ENCODE results near the gene CCDC78. TPM values are rescaled to one million over a fixed set of nuclear protein-coding genes. Genes with fewer than 3 reads are reported as not detected.

Gene CCDC78
- total and polyA plus RNA-seq, 2 of the 4 experiments (the other 2 are of a cell fraction) = 0.54 to 4.6 TPM

DNA sequence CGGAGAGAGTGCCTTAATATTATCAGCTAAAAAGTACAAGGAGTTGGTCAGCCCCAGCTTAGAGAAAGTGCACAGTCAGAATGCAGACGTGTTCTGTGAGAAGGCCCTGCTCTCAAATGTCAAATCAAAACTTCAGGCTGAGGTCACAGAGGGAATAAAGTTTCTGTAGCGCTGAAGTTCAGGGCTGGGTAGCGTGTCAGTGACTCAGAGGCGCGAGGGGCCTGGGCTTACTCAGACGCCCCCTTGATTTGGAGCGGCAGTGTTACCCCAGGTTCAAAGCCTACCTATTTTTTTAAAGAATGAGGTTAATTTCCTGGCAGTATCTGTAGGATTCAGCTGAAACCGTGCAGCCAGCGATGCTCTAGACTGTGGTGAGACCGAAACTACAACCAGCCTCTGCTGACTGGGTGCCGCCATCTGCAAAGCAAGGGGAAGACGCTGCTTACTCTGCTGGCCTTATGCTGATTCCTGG, 9.8 kb upstream of the CCDC78 start:
- TF ChIP-seq MXI1 (IDR thresholded peaks at IDR 0.05; ENCODE audit: borderline replicate concordance, low read depth, low read length) (no peak), BHLHE40 (IDR thresholded peaks at IDR 0.05; ENCODE audit: low read depth, low read length) (no peak), CEBPB (IDR thresholded peaks at IDR 0.05; ENCODE audit: low read depth, low read length) (no peak), CHD1 (IDR thresholded peaks at IDR 0.05; ENCODE audit: low read depth, low read length) (no peak), SMC3 (IDR thresholded peaks at IDR 0.05; ENCODE audit: low read depth, low read length) (no peak), POLR2A (IDR thresholded peaks at IDR 0.05; ENCODE audit: low read depth, low read length) (no peak), ELK1 (IDR thresholded peaks at IDR 0.05; ENCODE audit: borderline replicate concordance, low read depth, low read length) (no peak), USF2 (IDR thresholded peaks at IDR 0.05; ENCODE audit: low read depth, low read length) (no peak), CTCF (conservative IDR thresholded peaks at IDR 0.05; ENCODE audit: low read depth, low read length) (no peak)
- Histone ChIP-seq H3K9me3 (ENCODE audit: control insufficient read depth, insufficient read depth, low read length) (no peaks in the 10 kb centered on the region), H3K4me2 (ENCODE audit: low read depth, low read length) (no peak overlapping the region), H4K5ac (ENCODE audit: low read depth, low read length) (no peak overlapping the region), H4K8ac (ENCODE audit: low read depth in 2 of 2, low read length in 2 of 2) (no peak overlapping the region), H2AFZ (replicated peaks; ENCODE audit: low read length, poor library complexity) (no peak overlapping the region), H2AK9ac (replicated peaks; ENCODE audit: low read depth, low read length, poor library complexity) (no peak overlapping the region), H3K4me1 (ENCODE audit: control insufficient read depth, insufficient read depth, low read length) (peaks cover 5% of the 10 kb centered on the region; the same call in 1 of the 2 replicates), H3K9ac (ENCODE audit: low read depth, low read length) (no peak overlapping the region), H3K23ac (ENCODE audit: low read depth, low read length) (no peak overlapping the region), H2BK15ac (ENCODE audit: low read depth, low read length) (no peak overlapping the region), H3K36me3 (ENCODE audit: control insufficient read depth, insufficient read depth, low read length) (peaks cover 49% of the 10 kb centered on the region), H4K91ac (ENCODE audit: insufficient read depth, low read depth, low read length) (no peak overlapping the region), H3K18ac (ENCODE audit: low read depth, low read length) (no peak overlapping the region), H3K27ac (ENCODE audit: insufficient read depth, low read length) (no peak overlapping the region), H3K4ac (ENCODE audit: low read depth, low read length) (no peak overlapping the region), H3K79me1 (ENCODE audit: low read depth in 1 of 2, low read length in 2 of 2) (peaks cover 7 to 19% of the 10 kb centered on the region in 2 experiments), H2BK5ac (ENCODE audit: low read depth, low read length, poor library complexity, severe bottlenecking) (no peak overlapping the region), H3K27me3 (ENCODE audit: control insufficient read depth, insufficient read depth, low read length) (no peaks in the 10 kb centered on the region), H4K20me1 (ENCODE audit: insufficient read depth, low read length) (peaks cover 5% of the 10 kb centered on the region; the same call in 1 of the 2 replicates), H3K56ac (ENCODE audit: extremely low read depth, insufficient read depth, low read length) (no peak overlapping the region), H3K14ac (replicated peaks; ENCODE audit: low read depth, low read length) (no peak overlapping the region), H2AK5ac (ENCODE audit: low read depth, low read length) (no peak overlapping the region), H3K9me1 (ENCODE audit: insufficient read depth, low read length) (peaks cover 4% of the 10 kb centered on the region; the same call in 1 of the 2 replicates), H2BK20ac (ENCODE audit: low read depth, low read length) (no peak overlapping the region), H2BK120ac (ENCODE audit: low read depth, low read length) (no peak overlapping the region), H3K4me3 (ENCODE audit: insufficient read depth, low read depth, low read length) (no peak overlapping the region)
- intact Hi-C loops (cut with micrococcal nuclease) = no loop called here
- no TSS peak for BruUV-seq (replicated peaks)
- WGBS, 2 experiments (ENCODE audit: extremely low coverage in 2 of 2, insufficient read length in 1 of 2) = 100% methylated on average over 5 of the region's 13 CpGs; no CpG with 5 or more reads in 1 of the 2 experiments
- dilution Hi-C loops (cut with HindIII; ENCODE audit: low sequenced_read_pairs, unreplicated experiment) = no loop called here
- POLR2A ChIA-PET (ENCODE audit: unreplicated experiment) = no interaction called here
- ATAC-seq (ENCODE audit: low read depth) (no peak), DNase-seq (no peak)
- CTCF ChIA-PET = no interaction called here
- in situ Hi-C loops (cut with MboI; ENCODE audit: low sequenced_read_pairs) = no loop called here

All from IMR-90 (cell line).